Suprapubic skin (tissue), 4 donors: ENCODE results near the gene UNC45A. TPM values are rescaled to one million over a fixed set of nuclear protein-coding genes. Genes with fewer than 3 reads are reported as not detected.
A peak's percentile ranks its signal among the peaks of the same experiment; 100 is the strongest.

ENCODE experiments used
- DNase-seq, 2 donors: peaks; one replicate each; pipeline ENCODE4 v3.0.0-alpha.2; 2019; ENCODE audit warnings: low spot score in 2 of 2
- H3K27ac ChIP-seq: fragments of 200-600 bp; sonication (generic); one replicate; pipeline ENCODE4 v1.5.1; 2019
- H3K27me3 ChIP-seq: fragments of 200-600 bp; sonication (generic); one replicate; pipeline ENCODE4 v1.5.1; 2019
- H3K36me3 ChIP-seq: fragments of 200-600 bp; sonication (generic); one replicate; pipeline ENCODE4 v1.5.1; 2019
- H3K4me1 ChIP-seq: fragments of 200-600 bp; sonication (generic); one replicate; pipeline ENCODE4 v1.5.1; 2019
- H3K4me3 ChIP-seq: fragments of 200-600 bp; sonication (generic); one replicate; pipeline ENCODE4 v1.5.1; 2019; ENCODE audit warnings: mild to moderate bottlenecking
- H3K9me3 ChIP-seq: fragments of 200-600 bp; sonication (generic); one replicate; pipeline ENCODE4 v1.5.1; 2019
- EP300 ChIP-seq: sonication (generic); formaldehyde crosslinking; IDR thresholded peaks from one replicate; pipeline ENCODE4 v1.6.1; 2017; ENCODE audit warnings: antibody characterized with exemption
- POLR2A ChIP-seq, 2 donors: fragments of 450-650 bp; IDR thresholded peaks; one replicate each; pipeline ENCODE4 v1.6.1; 2017; ENCODE audit warnings: antibody characterized with exemption in 2 of 2, mild to moderate bottlenecking in 2 of 2, moderate library complexity in 2 of 2
- POLR2AphosphoS5 ChIP-seq, 3 donors: sonication (generic); formaldehyde crosslinking; IDR thresholded peaks; one replicate each; pipeline ENCODE4 v1.6.1; 2017; ENCODE audit warnings: antibody characterized with exemption in 3 of 3
- WGBS: methylation state at CpG from one replicate; pipeline ENCODE4 v1.1.5; 2018; 5-methylcytosine and 5-hydroxymethylcytosine counted together
- total RNA-seq, 4 donors: library from RNA; depleted of rRNA; stranded (reverse); fragments of >200 nt; gene quantifications; one replicate each; pipeline ENCODE4 v1.1.0, GENCODE V29; 2016
- TF ChIP-seq, protein P1 (sequence below), 2 donors: fragments of 200-600 bp in 1 of 2; fragments of 450-650 bp in 1 of 2; sonication (generic) in 1 of 2; IDR thresholded peaks; one replicate each; pipeline ENCODE4 v1.5.1; 2016 to 2019; ENCODE audit warnings: antibody characterized with exemption in 2 of 2, mild to moderate bottlenecking in 1 of 2, moderate library complexity in 1 of 2

UNC45A gene
- total RNA-seq, 4 donors from 2014 or later: 52.4 to 94.5 (median 67.8) TPM

DNA sequence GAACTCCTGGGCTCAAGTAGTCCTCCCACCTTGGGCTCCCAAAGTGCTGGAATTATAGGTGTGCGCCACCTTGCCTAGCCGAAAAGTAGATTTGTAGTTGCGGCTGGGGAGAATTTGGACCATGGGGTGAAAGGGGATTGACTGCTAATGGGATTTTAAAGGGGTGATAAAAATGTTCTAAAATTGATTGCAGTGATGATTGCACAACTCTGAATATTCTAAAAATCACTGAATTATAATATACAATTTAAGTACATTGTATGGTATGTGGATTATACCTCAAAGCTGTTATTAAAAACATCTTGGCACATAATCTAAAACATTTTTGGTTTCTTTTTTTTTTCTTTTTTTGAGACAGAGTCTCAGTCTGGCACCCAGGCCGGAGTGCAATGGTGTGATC lies 55.4 kb downstream of the UNC45A start:
- peaks cover 26% of the 10 kb centered on the region for H3K4me1 ChIP-seq
- no peak overlapping the region for H3K4me3 ChIP-seq
- H3K27me3 ChIP-seq: no peaks in the 10 kb centered on the region
- no peaks in the 10 kb centered on the region for H3K9me3 ChIP-seq
- H3K27ac ChIP-seq: no peak overlapping the region
- no peaks in the 10 kb centered on the region for H3K36me3 ChIP-seq
- whole genome bisulfite sequencing: 97% methylated on average over 4 of the region's 4 CpGs
- DNase-seq: no peak
- no peak for TF ChIP-seq POLR2A (IDR thresholded peaks at IDR 0.05)
- TF ChIP-seq, protein P1, sequence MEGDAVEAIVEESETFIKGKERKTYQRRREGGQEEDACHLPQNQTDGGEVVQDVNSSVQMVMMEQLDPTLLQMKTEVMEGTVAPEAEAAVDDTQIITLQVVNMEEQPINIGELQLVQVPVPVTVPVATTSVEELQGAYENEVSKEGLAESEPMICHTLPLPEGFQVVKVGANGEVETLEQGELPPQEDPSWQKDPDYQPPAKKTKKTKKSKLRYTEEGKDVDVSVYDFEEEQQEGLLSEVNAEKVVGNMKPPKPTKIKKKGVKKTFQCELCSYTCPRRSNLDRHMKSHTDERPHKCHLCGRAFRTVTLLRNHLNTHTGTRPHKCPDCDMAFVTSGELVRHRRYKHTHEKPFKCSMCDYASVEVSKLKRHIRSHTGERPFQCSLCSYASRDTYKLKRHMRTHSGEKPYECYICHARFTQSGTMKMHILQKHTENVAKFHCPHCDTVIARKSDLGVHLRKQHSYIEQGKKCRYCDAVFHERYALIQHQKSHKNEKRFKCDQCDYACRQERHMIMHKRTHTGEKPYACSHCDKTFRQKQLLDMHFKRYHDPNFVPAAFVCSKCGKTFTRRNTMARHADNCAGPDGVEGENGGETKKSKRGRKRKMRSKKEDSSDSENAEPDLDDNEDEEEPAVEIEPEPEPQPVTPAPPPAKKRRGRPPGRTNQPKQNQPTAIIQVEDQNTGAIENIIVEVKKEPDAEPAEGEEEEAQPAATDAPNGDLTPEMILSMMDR (IDR thresholded peaks at IDR 0.05): no peak
- no peak for TF ChIP-seq EP300
- no peak for TF ChIP-seq POLR2AphosphoS5 (IDR thresholded peaks at IDR 0.05)

DNA sequence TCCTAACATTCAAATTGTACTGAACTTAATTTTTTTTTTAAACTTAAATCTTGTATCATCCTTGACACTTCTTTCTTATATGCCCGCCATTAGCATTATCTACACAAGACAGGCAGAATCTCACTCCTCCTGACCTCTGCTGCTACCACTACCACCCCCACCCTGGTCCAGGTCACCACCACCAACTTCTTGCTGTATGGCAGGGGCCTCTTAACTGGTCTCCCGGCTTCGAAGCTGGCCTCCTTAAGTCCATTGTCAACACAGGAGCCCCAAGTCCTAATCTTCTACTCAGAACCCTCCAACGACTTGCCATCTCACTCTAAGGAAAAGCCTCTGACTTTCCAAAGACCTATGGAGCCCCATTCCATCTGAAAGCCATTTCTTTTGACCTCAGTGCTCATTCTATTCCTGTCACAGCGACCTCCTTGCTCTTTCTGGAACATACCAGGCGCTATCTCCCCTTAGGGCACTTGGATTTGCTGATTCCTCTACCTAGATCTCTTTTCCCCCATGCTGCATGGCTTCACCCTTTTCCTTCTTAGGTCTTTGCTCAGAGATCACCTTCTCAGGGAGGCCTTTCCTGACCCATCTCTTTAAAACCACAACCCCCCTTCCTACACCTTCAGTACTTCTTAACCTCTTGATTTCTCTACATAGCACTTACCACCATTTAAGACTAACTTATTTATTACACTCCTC lies 56.7 kb downstream of the UNC45A start:
- WGBS: 88% methylated on average over 6 of the region's 6 CpGs
- Histone ChIP-seq H3K27me3 (no peaks in the 10 kb centered on the region), H3K36me3 (no peaks in the 10 kb centered on the region), H3K9me3 (no peaks in the 10 kb centered on the region), H3K4me3 (no peak overlapping the region), H3K4me1 (peaks cover 23% of the 10 kb centered on the region), H3K27ac (no peak overlapping the region)
- no peak for DNase-seq
- TF ChIP-seq POLR2AphosphoS5 (IDR thresholded peaks at IDR 0.05) (no peak), POLR2A (IDR thresholded peaks at IDR 0.05) (no peak)
- TF ChIP-seq, protein P1 (IDR thresholded peaks at IDR 0.05): no peak

DNA sequence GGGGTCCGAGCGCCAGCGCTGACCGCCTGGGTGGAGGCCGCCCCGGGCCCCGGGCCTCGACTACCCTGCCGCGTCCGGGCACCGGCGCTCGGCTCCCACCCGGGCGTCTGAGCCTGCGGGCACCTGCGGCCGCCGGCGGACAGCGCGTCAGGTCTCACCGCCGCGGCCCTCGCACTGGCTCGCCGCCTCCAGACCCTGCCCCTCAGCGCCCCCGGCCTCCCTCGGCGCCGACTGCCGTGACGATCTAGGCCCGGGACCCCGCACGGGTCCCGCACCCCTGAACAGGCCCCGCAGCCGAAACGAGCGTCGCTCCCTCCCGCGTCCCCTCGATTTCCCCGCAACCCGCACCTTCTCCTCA lies 59.0 kb downstream of the UNC45A start:
- no peaks in the 10 kb centered on the region for H3K27me3 ChIP-seq
- no peaks in the 10 kb centered on the region for H3K9me3 ChIP-seq
- peaks cover 17% of the 10 kb centered on the region for H3K36me3 ChIP-seq
- peak overlapping the region; percentile 82 for H3K27ac ChIP-seq
- DNase-seq: no peak
- H3K4me1 ChIP-seq: peaks cover 23% of the 10 kb centered on the region
- WGBS: 0% methylated on average over 35 of the region's 50 CpGs
- H3K4me3 ChIP-seq: peak overlapping the region; percentile 100
- TF ChIP-seq POLR2A (IDR thresholded peaks at IDR 0.05): no peak
- no peak for TF ChIP-seq POLR2AphosphoS5 (IDR thresholded peaks at IDR 0.05)
- no peak for TF ChIP-seq EP300
- TF ChIP-seq, protein P1 (IDR thresholded peaks at IDR 0.05): no peak

DNA sequence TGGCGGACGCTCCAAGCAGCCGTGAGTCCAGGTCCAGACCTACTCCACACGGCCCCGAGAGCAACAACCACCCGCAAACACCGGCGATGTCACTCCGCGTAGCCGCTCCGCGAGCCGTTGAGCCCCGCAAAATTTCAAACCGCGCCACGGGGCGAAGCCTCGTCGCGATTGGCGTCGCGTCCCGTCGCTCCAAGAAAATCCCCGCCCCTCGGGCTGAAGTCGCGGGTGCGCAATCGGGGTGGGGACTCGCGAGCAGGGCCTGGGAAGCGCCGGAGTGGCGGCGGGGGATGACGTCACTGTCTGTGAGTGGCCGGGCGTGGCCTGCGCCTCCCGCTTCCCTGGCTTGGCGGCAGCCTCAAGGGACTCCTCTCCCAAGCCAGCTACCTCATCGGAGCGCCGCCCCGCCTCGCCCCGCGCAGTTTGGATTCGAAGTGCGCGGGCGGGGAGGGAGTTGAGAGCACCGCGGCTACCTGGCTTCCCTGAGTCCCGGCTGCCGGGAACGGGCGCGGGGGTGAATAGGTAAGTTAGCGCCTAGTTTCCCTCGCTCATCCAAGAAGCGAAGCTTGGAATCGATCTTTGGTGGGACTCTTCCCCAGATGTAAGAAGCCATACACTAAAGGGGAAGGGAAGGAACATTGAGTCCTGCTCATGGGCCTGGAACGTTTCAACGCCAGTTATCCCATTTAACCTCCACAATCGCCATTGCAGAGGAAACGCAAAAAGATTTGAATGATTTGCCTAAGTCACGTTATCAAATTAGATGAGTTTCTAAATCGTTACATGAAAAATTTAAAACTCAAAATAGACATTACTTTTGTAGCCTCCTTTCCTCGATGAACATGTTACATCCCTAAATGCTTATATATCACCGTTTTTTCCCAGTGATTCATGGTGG lies 59.6 kb downstream of the UNC45A start, which contains the start of gene PRC1:
PRC1 (minus strand) TSS at position 119 of the 895 bp plus-strand sequence; CDS start at position 1, 118 bp downstream.
- peaks cover 23% of the 10 kb centered on the region for H3K4me1 ChIP-seq
- WGBS: under 1% methylated on average over 37 of the region's 75 CpGs
- TF ChIP-seq, protein P1 (IDR thresholded peaks at IDR 0.05): no peak
- TF ChIP-seq EP300 (peak; percentile 31), POLR2AphosphoS5 (IDR thresholded peaks at IDR 0.05) (peak in 2 of 3 donors; percentile 51 to 78), POLR2A (IDR thresholded peaks at IDR 0.05) (peak in 1 of 2 donors; percentile 82)

DNA sequence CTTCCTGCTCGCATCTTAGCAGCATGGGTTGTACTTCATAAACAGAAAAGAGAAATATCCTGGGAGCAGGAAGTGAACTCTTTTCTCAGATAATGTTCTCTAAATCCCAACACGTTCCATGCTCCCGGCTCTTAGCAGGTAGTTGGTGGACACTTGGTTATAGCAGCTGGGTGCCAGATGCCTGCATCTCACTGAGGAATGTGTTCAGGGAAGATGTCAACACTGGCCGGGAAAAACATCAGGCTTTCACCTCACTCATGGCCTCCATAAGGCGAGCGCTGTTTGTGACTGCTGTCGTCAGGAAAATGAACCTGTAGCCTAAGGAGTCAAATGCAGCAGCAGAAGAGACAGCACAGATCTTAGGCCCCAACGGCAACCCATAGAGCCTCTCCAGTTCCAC lies 63.7 kb downstream of the UNC45A start:
- no peak overlapping the region for H3K4me3 ChIP-seq
- H3K36me3 ChIP-seq: peaks cover 64% of the 10 kb centered on the region
- 80% methylated on average over 8 of the region's 8 CpGs for WGBS
- DNase-seq: no peak
- TF ChIP-seq POLR2A (IDR thresholded peaks at IDR 0.05) (no peak), EP300 (no peak), POLR2AphosphoS5 (IDR thresholded peaks at IDR 0.05) (no peak)
- TF ChIP-seq, protein P1 (IDR thresholded peaks at IDR 0.05): no peak
- no peaks in the 10 kb centered on the region for H3K27me3 ChIP-seq
- peaks cover 11% of the 10 kb centered on the region for H3K4me1 ChIP-seq
- no peaks in the 10 kb centered on the region for H3K9me3 ChIP-seq
- H3K27ac ChIP-seq: no peak overlapping the region

More for the DNA sequence above, 59.6 kb downstream of the UNC45A start, which contains the start of gene PRC1:
- peak within 1 kb of the TSS; percentile 82 for H3K27ac ChIP-seq
- peak within 1 kb of the TSS; percentile 100 for H3K4me3 ChIP-seq
- H3K36me3 ChIP-seq: peaks cover 23% of the 10 kb centered on the region
- DNase-seq: peak; percentile 98
- H3K9me3 ChIP-seq: no peaks in the 10 kb centered on the region
- no peaks in the 10 kb centered on the region for H3K27me3 ChIP-seq
